C4-2B (cell line): ENCODE results near the gene TMEM129.
"Not testable (repeated sequence)": the region's sequence is repeated elsewhere in the genome, so short reads cannot be mapped to it uniquely, and the experiment has no call there.

ENCODE experiments used
- H3K27ac ChIP-seq: fragments of 450-650 bp; 2 replicates; pipeline ENCODE4 v1.5.1; 2017
- ZFX ChIP-seq: fragments of 450-650 bp; IDR thresholded peaks from 2 replicates; pipeline ENCODE4 v1.6.1; 2017
- TF ChIP-seq, protein P1 (sequence below): fragments of 450-650 bp; conservative IDR thresholded peaks from 2 replicates; pipeline ENCODE4 v1.5.1; 2017; ENCODE audit warnings: mild to moderate bottlenecking

Gene TMEM129

DNA sequence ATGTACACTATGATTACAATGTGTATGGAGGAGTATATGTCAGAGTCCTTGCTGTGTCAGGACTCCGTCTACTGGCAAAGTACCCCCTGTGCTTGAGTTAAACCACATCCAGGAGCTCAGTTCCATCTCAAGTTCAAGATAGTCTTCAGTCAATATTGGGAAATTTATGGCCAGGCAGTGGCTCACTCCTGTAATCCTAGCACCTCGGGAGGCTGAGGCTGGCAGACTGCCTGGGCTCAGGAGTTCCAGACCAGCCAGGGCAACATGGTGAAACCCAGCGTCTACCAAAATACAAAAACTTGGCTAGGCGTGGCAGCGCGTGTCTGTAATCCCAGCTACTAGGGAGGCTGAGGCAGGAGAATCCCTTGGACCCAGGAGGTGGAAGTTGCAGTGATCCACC lies 14.8 kb downstream of the TMEM129 start:
- H3K27ac ChIP-seq, result no peak overlapping the region
- no peak for TF ChIP-seq ZFX
- TF ChIP-seq, protein P1, sequence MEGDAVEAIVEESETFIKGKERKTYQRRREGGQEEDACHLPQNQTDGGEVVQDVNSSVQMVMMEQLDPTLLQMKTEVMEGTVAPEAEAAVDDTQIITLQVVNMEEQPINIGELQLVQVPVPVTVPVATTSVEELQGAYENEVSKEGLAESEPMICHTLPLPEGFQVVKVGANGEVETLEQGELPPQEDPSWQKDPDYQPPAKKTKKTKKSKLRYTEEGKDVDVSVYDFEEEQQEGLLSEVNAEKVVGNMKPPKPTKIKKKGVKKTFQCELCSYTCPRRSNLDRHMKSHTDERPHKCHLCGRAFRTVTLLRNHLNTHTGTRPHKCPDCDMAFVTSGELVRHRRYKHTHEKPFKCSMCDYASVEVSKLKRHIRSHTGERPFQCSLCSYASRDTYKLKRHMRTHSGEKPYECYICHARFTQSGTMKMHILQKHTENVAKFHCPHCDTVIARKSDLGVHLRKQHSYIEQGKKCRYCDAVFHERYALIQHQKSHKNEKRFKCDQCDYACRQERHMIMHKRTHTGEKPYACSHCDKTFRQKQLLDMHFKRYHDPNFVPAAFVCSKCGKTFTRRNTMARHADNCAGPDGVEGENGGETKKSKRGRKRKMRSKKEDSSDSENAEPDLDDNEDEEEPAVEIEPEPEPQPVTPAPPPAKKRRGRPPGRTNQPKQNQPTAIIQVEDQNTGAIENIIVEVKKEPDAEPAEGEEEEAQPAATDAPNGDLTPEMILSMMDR, result no peak

DNA sequence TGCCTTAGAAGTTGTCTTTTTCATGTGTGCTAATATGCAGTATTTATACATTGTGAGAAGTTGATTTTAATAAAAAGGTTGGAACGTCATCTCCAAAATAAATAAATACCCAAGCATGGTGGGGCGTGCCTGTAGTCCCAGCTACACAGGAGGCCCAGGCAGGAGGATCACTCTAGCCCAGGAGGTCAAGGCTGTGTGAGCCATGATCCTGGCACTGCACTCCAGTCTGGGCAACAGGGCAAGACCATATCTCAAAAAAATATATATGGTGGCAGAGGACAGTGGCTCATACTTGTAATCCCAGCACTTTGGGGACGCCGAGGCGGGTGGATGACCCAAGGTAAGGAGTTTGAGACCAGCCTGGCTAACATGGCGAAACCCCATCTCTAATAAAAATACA lies 15.4 kb downstream of the TMEM129 start:
- TF ChIP-seq, protein P1, result no peak
- no peak for TF ChIP-seq ZFX
- no peak overlapping the region for H3K27ac ChIP-seq

DNA sequence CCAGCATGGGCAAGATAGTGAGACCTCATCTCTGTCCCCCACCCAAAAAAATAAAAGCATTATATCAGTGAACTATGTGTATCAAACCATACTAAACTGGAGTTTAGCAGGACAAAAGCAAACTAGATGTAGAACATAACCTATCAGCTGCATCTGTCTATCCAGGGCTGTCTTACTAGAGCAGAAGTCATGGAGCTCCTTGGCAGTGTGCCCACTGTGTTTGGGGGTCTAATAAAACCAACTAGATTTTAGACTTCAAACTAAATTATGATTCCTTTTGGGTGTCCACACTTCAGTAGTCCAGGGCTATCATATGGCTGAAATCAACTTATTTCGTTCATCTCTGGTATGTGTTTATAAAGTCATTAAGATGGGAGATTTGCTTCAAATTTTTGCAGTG lies 17.3 kb downstream of the TMEM129 start:
- TF ChIP-seq ZFX, result no peak
- TF ChIP-seq, protein P1, result no peak

DNA sequence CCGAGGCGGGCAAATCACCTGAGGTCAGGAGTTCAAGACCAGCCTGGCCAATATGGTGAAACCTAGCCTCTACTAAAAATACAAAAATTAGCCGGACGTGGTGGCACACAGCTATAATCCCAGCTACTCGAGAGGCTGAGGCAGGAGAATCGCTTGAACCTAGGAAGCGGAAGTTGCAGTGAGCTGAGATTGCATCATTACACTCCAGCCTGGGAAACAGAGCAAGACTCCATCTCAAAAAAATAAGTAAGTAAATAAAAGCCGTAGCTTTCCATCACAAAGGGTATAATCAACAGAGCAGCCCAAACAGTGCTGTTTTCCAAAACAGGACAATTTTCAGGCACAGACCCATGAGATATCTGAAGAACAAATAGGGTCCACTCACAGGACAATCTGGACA lies 19.5 kb downstream of the TMEM129 start:
- H3K27ac ChIP-seq, result not testable (repeated sequence)

More for the DNA sequence above, 17.3 kb downstream of the TMEM129 start:
- H3K27ac ChIP-seq, result no peak overlapping the region

DNA sequence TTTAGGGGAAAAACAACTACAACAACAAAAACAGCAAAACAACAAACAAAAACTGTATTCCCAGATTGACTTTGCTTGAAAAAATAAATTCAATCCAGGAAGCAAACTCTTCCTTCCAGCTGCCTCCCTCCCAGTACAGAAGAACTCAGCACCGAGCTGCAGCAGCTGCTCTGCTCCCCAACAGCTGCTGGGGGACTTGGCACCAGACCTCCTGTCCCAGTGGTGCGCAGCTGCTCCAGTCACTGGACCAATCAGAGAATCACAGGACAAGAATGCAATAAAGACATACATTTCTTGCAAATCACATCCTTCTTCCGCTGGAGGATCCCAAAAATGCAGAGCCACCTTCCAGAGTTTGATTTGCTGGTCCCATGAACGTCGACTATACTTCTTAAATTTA lies 25.2 kb downstream of the TMEM129 start:
- H3K27ac ChIP-seq, result no peak overlapping the region
- TF ChIP-seq, protein P1, result no peak
- TF ChIP-seq ZFX, result no peak

DNA sequence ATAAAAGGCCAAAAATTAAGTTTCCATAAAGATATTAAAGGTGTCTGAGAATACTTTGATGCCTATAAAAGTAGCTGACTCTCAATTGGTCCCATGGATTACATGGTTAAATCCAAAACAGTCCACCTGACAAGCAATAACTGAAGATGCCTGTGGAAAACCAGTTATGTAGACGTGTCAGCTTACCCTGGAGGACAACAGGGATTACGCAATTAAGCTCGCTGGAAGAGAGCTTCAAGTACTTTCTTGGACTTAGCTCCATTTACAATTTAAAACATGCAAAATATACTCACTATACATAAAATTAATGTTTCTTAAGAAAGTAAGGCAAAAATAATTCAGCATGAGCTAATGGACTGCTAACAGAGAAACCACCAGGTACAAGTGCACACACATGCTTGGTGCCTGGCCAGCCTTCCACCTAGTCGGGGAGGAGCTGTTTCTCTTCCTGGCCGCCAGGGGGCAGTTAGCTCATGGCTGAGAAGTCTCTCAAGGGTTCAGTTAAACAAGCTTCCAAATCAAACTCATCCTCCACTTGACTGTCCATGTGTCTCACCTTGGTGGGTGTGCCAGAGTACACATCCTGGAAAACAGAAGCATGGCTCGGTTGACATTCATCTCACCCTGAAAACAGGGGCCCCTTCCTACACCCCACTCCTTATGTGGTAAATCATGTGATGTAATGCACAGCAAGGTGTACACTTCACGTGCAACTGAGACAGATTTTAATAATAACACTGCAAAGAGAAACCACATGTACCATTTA lies 27.8 kb downstream of the TMEM129 start:
- H3K27ac ChIP-seq, result no peak overlapping the region
- no peak for TF ChIP-seq ZFX
- TF ChIP-seq, protein P1, result peak; percentile 95

DNA sequence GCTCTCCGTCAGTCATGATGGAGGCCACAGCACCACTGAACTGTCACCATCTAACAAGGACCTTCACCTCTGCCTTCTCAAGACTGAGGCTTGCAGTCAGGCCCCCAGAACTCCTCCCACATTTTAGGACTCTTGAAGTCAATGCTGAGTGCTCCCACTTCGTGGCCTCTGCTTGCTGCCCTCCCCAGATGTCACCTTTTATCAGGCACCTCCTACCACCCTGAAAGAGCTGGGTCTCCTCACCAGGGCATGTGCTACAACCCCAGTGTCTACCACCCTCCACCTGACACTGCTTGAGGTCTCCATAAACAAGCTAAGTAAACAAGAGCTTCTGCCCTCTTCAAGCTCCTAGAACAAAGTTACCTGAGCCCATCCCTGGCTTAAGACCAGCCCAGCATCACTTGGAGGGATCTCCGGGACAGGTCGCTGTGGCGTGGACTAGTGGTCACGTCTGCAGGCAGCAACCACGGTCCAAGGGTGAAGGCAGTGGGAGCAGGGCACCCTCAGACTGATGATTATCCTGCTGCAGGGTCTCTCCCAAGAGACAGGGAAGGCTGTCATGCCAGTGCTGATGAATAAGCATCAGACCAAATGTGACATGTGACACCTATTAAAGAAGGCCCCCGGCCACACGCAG lies 29.3 kb downstream of the TMEM129 start:
- no peak for TF ChIP-seq ZFX
- TF ChIP-seq, protein P1, result no peak

DNA sequence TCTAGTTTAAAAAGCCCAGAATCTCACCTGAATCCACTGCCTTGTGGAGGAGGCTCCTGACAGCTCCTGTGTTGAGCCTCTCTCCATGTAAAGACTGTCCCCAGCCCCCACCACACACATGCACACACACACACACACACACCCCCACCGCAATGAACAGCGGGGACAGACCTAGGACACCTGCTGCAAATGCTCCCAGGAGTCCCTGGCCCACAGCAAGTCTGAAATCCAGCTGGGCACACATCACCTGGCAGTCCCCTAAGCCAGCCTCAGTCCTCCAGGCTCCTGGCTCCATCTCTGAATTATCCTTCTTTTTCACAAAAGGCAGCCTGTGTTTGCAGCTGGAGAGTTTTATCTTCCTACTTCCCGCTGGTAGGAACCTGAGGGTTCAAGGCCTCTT lies 30.4 kb downstream of the TMEM129 start:
- TF ChIP-seq ZFX, result no peak
- TF ChIP-seq, protein P1, result no peak
- no peak overlapping the region for H3K27ac ChIP-seq

More for the DNA sequence above, 29.3 kb downstream of the TMEM129 start:
- H3K27ac ChIP-seq, result no peak overlapping the region
